Aorta (tissue), 5 donors: ENCODE measurements around the gene TICRR. TPM values are rescaled to one million over a fixed set of nuclear protein-coding genes. Genes with fewer than 3 reads are reported as not detected.
A peak's percentile ranks its signal among the peaks of the same experiment; 100 is the strongest.

Source experiments
- ATAC-seq: fragments of 200-7000 bp; cut with Tn5 transposase; one replicate; pipeline ENCODE4 v1.9.1; 2022; ENCODE audit warnings: moderate library complexity; ENCODE audit not compliant: low FRiP score
- DNase-seq, 2 donors: peaks; one replicate each; pipeline ENCODE4 v3.0.0-alpha.2; 2020
- H3K27ac ChIP-seq, 2 donors: one replicate each; pipeline ENCODE4 v1.5.1; 2013; ENCODE audit warnings: low read length in 2 of 2, mild to moderate bottlenecking in 2 of 2, moderate library complexity in 2 of 2, control low read depth in 1 of 2, inconsistent platforms in 1 of 2, low read depth in 1 of 2
- H3K27me3 ChIP-seq, 2 donors: one replicate each; pipeline ENCODE4 v1.6.1; 2013; ENCODE audit warnings: control low read depth in 1 of 2, low read length in 1 of 2, mild to moderate bottlenecking in 1 of 2, moderate library complexity in 1 of 2; ENCODE audit not compliant: insufficient read depth in 2 of 2, control insufficient read depth in 1 of 2
- H3K36me3 ChIP-seq, 2 donors: one replicate each; pipeline ENCODE4 v1.6.1; 2013; ENCODE audit warnings: control low read depth in 1 of 2, low read length in 1 of 2, mild to moderate bottlenecking in 1 of 2; ENCODE audit not compliant: insufficient read depth in 2 of 2, control insufficient read depth in 1 of 2
- H3K4me1 ChIP-seq, 2 donors: one replicate each; pipeline ENCODE4 v1.6.1; 2013; ENCODE audit warnings: low read length in 2 of 2, control low read depth in 1 of 2, mild to moderate bottlenecking in 1 of 2, moderate library complexity in 1 of 2; ENCODE audit not compliant: insufficient read depth in 2 of 2, control insufficient read depth in 1 of 2
- H3K4me3 ChIP-seq, 2 donors: one replicate each; pipeline ENCODE4 v1.5.1; 2013; ENCODE audit warnings: low read length in 2 of 2, control low read depth in 1 of 2, mild to moderate bottlenecking in 1 of 2
- H3K9me3 ChIP-seq: one replicate; pipeline ENCODE4 v1.6.1; 2013; ENCODE audit warnings: mild to moderate bottlenecking, low read length; ENCODE audit not compliant: control insufficient read depth
- whole genome bisulfite sequencing, 2 donors: extraction: QIAGEN DNeasy Blood & Tissue Kit; methylation state at CpG; one replicate each; pipeline ENCODE4 v1.1.7; 2013; 5-methylcytosine and 5-hydroxymethylcytosine counted together
- intact Hi-C, 2 donors: fragments of 100-400 bp; cut with DNase I; formaldehyde crosslinking; loops; one replicate each; pipeline versions ENCODE4 v1.14.2 to v1.15.0; 2022
- polyA plus RNA-seq, 2 donors: library from polyadenylated mRNA; stranded (reverse); fragments of 200-250 nt; gene quantifications; one replicate each; pipeline ENCODE4 v1.2.3, GENCODE V29; 2013
- total RNA-seq, 2 donors: library from RNA; stranded (reverse); fragmentation: NEBNext Ultra II Directional; extraction: Animal tissue kit (Norgen Biotek cat#: 25700); gene quantifications; one replicate each; pipeline ENCODE4 v1.2.1, GENCODE V29; 2021
- donor health status: healthy with polysubstance abuse.
- donor health status: Bipolar disorder and iron deficiency.
- donor health status: DM: no; HTN: no; CAD: no.
- donor health status: DM: no; HTN: no; CAD: no.
- donor health status: DM: yes; HTN: yes; CAD: no.

The TICRR gene
- total and polyA plus RNA-seq, 4 donors, result 0.03 to 0.60 (median 0.16) TPM; not detected in 1

DNA sequence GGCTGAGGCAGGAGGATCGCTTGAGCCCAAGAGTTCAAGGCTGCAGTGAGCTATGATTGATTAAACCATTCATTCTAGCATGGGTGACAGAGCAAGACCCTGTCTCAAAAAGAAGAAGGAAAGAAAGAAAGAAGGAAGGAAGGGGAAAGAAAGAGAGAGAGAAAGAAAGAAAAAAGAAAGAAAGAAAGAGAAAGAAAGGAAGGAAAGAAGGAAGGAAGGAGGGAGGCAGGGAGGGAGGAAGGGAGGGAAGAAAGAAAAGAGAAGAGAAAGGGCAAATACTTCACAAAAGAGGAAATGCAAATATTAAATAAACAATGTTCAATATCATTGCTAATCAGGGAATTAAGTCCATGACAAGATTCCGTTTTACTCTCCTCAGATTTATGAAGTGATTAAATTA lies 84.0 kb downstream of the TICRR start:
- WGBS, 2 donors, result 96 to 97% methylated on average over 2 of the region's 2 CpGs
- Histone ChIP-seq H3K36me3 (no peaks in the 10 kb centered on the region), H3K4me1 (no peaks in the 10 kb centered on the region), H3K27ac (no peak overlapping the region), H3K27me3 (no peaks in the 10 kb centered on the region), H3K9me3 (no peaks in the 10 kb centered on the region), H3K4me3 (no peak overlapping the region)
- intact Hi-C loops, result no loop called here
- no peak for DNase-seq
- ATAC-seq, result no peak

DNA sequence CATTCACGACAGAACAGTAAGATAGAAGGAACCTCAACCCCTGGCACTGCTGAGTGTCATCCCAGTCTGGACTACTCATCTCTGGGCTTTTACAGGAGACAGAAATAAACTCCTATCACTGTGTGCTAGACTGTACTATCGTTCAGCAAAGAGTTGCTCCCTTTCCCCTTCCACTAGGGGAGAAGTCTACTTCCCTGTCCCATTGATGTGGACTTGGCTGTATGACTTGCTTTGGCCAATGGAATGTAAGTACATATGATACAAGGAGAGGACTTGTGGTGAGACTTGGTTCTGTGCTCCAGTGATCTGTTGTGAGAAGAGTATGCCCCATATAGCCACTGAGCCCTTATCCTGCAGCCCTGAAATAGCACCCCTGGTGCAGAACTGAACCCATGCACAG lies 85.3 kb downstream of the TICRR start:
- H3K27ac ChIP-seq, result no peak overlapping the region
- DNase-seq, result no peak
- ATAC-seq, result no peak
- WGBS, 2 donors, result 85 to 92% methylated on average over 2 of the region's 2 CpGs
- H3K9me3 ChIP-seq, result no peaks in the 10 kb centered on the region
- no peaks in the 10 kb centered on the region for H3K36me3 ChIP-seq
- no peaks in the 10 kb centered on the region for H3K4me1 ChIP-seq
- H3K4me3 ChIP-seq, result no peak overlapping the region
- intact Hi-C loops, result no loop called here
- H3K27me3 ChIP-seq, result no peaks in the 10 kb centered on the region

- intact Hi-C loops, result no loop called here
- H3K36me3 ChIP-seq, result no peaks in the 10 kb centered on the region
- peak; percentile 71 for ATAC-seq
- no peak overlapping the region for H3K4me3 ChIP-seq
- WGBS, 2 donors, result 4 to 8% methylated on average over 11 of the region's 11 CpGs
- H3K27ac ChIP-seq, result peak overlapping the region; percentile 91 to 95
- H3K9me3 ChIP-seq, result no peaks in the 10 kb centered on the region
- no peaks in the 10 kb centered on the region for H3K4me1 ChIP-seq
- H3K27me3 ChIP-seq, result no peaks in the 10 kb centered on the region
- DNase-seq, result peak; percentile 90
Measured at GRCh38 chr15:89662893-89663626, 87.8 kb downstream of the TICRR start.

GRCh38 chr15:89664441-89665350 lies 89.4 kb downstream of the TICRR start:
- Histone ChIP-seq H3K9me3 (no peaks in the 10 kb centered on the region), H3K27me3 (no peaks in the 10 kb centered on the region), H3K27ac (peak overlapping the region; percentile 49 to 85), H3K4me1 (no peaks in the 10 kb centered on the region), H3K36me3 (no peaks in the 10 kb centered on the region), H3K4me3 (no peak overlapping the region)
- intact Hi-C loops, result no loop called here
- WGBS, 2 donors, result 55 to 57% methylated on average over 13 of the region's 13 CpGs
- DNase-seq (no peak), ATAC-seq (no peak)

DNA sequence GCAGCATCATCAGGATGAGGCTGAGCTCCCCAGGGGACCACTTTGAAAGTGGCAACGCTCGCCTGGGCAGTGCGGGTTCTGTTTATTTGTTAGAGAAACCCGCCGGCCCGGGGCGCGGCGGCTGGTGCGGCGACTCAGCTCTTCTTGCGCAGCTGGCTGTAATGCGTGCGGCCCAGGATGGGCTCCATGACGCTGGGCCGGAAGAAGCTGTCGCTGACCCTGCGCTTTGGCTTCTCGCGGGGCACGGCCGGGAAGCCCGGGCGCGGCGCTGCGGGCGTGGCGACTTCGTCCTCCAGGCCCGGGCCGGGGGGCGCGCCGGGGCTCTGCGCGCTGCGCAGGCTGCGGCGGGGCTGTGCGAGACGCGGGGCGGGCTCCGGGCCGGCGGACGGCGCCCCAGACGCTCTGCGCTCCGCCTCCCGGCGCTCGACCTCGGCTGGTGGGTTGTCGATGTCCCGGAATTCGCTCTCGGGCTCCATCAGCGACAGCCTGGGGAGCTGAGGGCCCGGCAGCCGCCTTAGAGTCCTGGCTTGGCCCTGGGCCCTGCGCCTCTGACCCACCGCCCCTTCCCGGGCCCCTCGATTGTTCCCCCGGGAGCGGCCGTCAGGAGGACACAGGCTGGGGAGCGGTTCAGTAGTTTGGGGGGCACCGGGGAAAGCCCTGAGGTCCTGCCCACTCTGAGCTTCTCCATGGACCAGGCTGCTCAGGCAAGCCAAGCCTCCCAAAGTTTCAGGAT lies 90.3 kb downstream of the TICRR start:
- Histone ChIP-seq H3K36me3 (no peaks in the 10 kb centered on the region), H3K27ac (peak overlapping the region; percentile 76 to 85), H3K9me3 (no peaks in the 10 kb centered on the region), H3K4me1 (no peaks in the 10 kb centered on the region), H3K4me3 (no peak overlapping the region), H3K27me3 (no peaks in the 10 kb centered on the region)
- intact Hi-C loops, result no loop called here
- 2 to 3% methylated on average over 52 to 72 of the region's 72 CpGs for WGBS, 2 donors
- ATAC-seq, result peak; percentile 78
- peak; percentile 82 to 91 for DNase-seq

- Histone ChIP-seq H3K4me1 (no peaks in the 10 kb centered on the region), H3K27me3 (no peaks in the 10 kb centered on the region), H3K9me3 (no peaks in the 10 kb centered on the region), H3K36me3 (no peaks in the 10 kb centered on the region), H3K4me3 (no peak overlapping the region), H3K27ac (peak overlapping the region; percentile 76 to 85)
- WGBS, 2 donors, result 87 to 89% methylated on average over 8 of the region's 8 CpGs
- intact Hi-C loops, result no loop called here
- DNase-seq, result no peak
- ATAC-seq, result no peak
Measured at GRCh38 chr15:89666184-89666857, 91.1 kb downstream of the TICRR start.

GRCh38 chr15:89666858-89667705 lies 91.8 kb downstream of the TICRR start:
- H3K9me3 ChIP-seq, result no peaks in the 10 kb centered on the region
- intact Hi-C loops, result no loop called here
- no peak overlapping the region for H3K4me3 ChIP-seq
- H3K27me3 ChIP-seq, result no peaks in the 10 kb centered on the region
- no peak overlapping the region for H3K27ac ChIP-seq
- 84 to 85% methylated on average over 13 of the region's 13 CpGs for WGBS, 2 donors
- DNase-seq (no peak), ATAC-seq (no peak)
- no peaks in the 10 kb centered on the region for H3K36me3 ChIP-seq
- H3K4me1 ChIP-seq, result peaks cover 0 to 4% of the 10 kb centered on the region in 2 donors

DNA sequence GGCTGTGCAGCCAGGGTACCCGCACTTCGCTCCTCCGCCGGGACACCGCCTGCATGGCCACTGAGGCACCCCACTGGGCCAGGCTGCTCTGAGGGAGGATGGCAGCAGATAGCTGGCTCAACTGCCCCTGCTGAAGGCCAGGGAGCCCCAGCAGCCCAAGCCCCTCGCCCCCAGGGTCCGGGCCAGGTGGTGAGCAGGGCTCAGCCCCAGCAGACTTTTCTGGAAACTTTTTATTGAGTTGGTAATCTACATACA lies 92.4 kb downstream of the TICRR start:
- no peak for ATAC-seq
- intact Hi-C loops, result no loop called here
- Histone ChIP-seq H3K36me3 (no peaks in the 10 kb centered on the region), H3K27me3 (no peaks in the 10 kb centered on the region), H3K4me3 (no peak overlapping the region), H3K27ac (no peak overlapping the region), H3K4me1 (peaks cover 0 to 4% of the 10 kb centered on the region in 2 donors), H3K9me3 (no peaks in the 10 kb centered on the region)
- no peak for DNase-seq
- 97 to 99% methylated on average over 7 of the region's 7 CpGs for WGBS, 2 donors
